ENCODE results near the gene MTR.

MTR gene

GRCh38 chr1:236761397-236762132, 33.5 kb upstream of the MTR start:
- Mint-ChIP-seq H3K4me3 (no peak overlapping the region), H3K4me1 (peaks cover 3 to 6% of the 10 kb centered on the region in 2 donors), H3K36me3 (no peaks in the 10 kb centered on the region), H3K9me3 (no peaks in the 10 kb centered on the region), H3K27ac (no peak overlapping the region), H3K27me3 (peaks cover 11 to 12% of the 10 kb centered on the region in 2 donors)
- DNase-seq (no peak), ATAC-seq (replicated peaks) (no peak)

GRCh38 chr1:236762410-236762809, 32.7 kb upstream of the MTR start:
- peak in 1 of 2 donors; percentile 27 for ATAC-seq (replicated peaks)
- Mint-ChIP-seq H3K4me1 (peaks cover 3 to 6% of the 10 kb centered on the region in 2 donors), H3K9me3 (no peaks in the 10 kb centered on the region), H3K27ac (no peak overlapping the region), H3K27me3 (peaks cover 12 to 14% of the 10 kb centered on the region in 2 donors), H3K4me3 (no peak overlapping the region), H3K36me3 (no peaks in the 10 kb centered on the region)
- no peak for DNase-seq

- no peak overlapping the region for H3K4me3 Mint-ChIP-seq
- H3K4me1 Mint-ChIP-seq, result peaks cover 0 to 1% of the 10 kb centered on the region in 2 donors
- ATAC-seq (replicated peaks) (no peak), DNase-seq (no peak)
- no peak overlapping the region for H3K27ac Mint-ChIP-seq
- no peaks in the 10 kb centered on the region for H3K9me3 Mint-ChIP-seq
- H3K27me3 Mint-ChIP-seq, result peaks cover 30 to 33% of the 10 kb centered on the region in 2 donors
- no peaks in the 10 kb centered on the region for H3K36me3 Mint-ChIP-seq
Measured at GRCh38 chr1:236765831-236766230, 29.3 kb upstream of the MTR start.

GRCh38 chr1:236766506-236766905, 28.6 kb upstream of the MTR start:
- Mint-ChIP-seq H3K36me3 (no peaks in the 10 kb centered on the region), H3K27ac (no peak overlapping the region), H3K4me3 (no peak overlapping the region), H3K27me3 (peaks cover 30 to 39% of the 10 kb centered on the region in 2 donors), H3K4me1 (peaks cover 0 to 1% of the 10 kb centered on the region in 2 donors), H3K9me3 (no peaks in the 10 kb centered on the region)
- ATAC-seq (replicated peaks), result no peak
- DNase-seq, result no peak

GRCh38 chr1:236767276-236767675, 27.8 kb upstream of the MTR start:
- no peak for ATAC-seq (replicated peaks)
- Mint-ChIP-seq H3K36me3 (no peaks in the 10 kb centered on the region), H3K9me3 (no peaks in the 10 kb centered on the region), H3K4me3 (no peak overlapping the region), H3K4me1 (peaks cover 0 to 1% of the 10 kb centered on the region in 2 donors), H3K27ac (no peak overlapping the region), H3K27me3 (peaks cover 30 to 39% of the 10 kb centered on the region in 2 donors)
- no peak for DNase-seq

- Mint-ChIP-seq H3K27me3 (peaks cover 30 to 33% of the 10 kb centered on the region in 2 donors), H3K27ac (no peak overlapping the region), H3K9me3 (no peaks in the 10 kb centered on the region), H3K36me3 (no peaks in the 10 kb centered on the region), H3K4me3 (no peak overlapping the region), H3K4me1 (no peaks in the 10 kb centered on the region)
- ATAC-seq (replicated peaks) (no peak), DNase-seq (no peak)
Measured at GRCh38 chr1:236768601-236769000, 26.5 kb upstream of the MTR start.

GRCh38 chr1:236773919-236774318, 21.2 kb upstream of the MTR start:
- Mint-ChIP-seq H3K4me3 (no peak overlapping the region), H3K27ac (no peak overlapping the region), H3K27me3 (peaks cover 38 to 43% of the 10 kb centered on the region in 2 donors), H3K9me3 (peaks cover 4 to 9% of the 10 kb centered on the region in 2 donors), H3K36me3 (peaks cover 0 to 5% of the 10 kb centered on the region in 2 donors), H3K4me1 (no peaks in the 10 kb centered on the region)
- DNase-seq (no peak), ATAC-seq (replicated peaks) (no peak)

GRCh38 chr1:236774926-236775325, 20.2 kb upstream of the MTR start:
- DNase-seq, result no peak
- Mint-ChIP-seq H3K4me1 (no peaks in the 10 kb centered on the region), H3K27me3 (peaks cover 35 to 39% of the 10 kb centered on the region in 2 donors), H3K4me3 (no peak overlapping the region), H3K9me3 (peaks cover 8 to 14% of the 10 kb centered on the region in 2 donors), H3K27ac (no peak overlapping the region), H3K36me3 (peaks cover 0 to 10% of the 10 kb centered on the region in 2 donors)
- ATAC-seq (replicated peaks), result no peak

- Mint-ChIP-seq H3K4me3 (no peak overlapping the region), H3K4me1 (no peaks in the 10 kb centered on the region), H3K36me3 (peaks cover 0 to 10% of the 10 kb centered on the region in 2 donors), H3K27me3 (peaks cover 25 to 36% of the 10 kb centered on the region in 2 donors), H3K27ac (no peak overlapping the region), H3K9me3 (peaks cover 8 to 14% of the 10 kb centered on the region in 2 donors)
- ATAC-seq (replicated peaks), result no peak
- no peak for DNase-seq
Measured at GRCh38 chr1:236779312-236779711, 15.8 kb upstream of the MTR start.

GRCh38 chr1:236785477-236785876, 9.6 kb upstream of the MTR start:
- no peak for ATAC-seq (replicated peaks)
- Mint-ChIP-seq H3K27me3 (peaks cover 16 to 32% of the 10 kb centered on the region in 2 donors), H3K9me3 (peaks cover 0 to 7% of the 10 kb centered on the region in 2 donors), H3K27ac (no peak overlapping the region), H3K4me1 (no peaks in the 10 kb centered on the region), H3K36me3 (peaks cover 3 to 4% of the 10 kb centered on the region in 2 donors), H3K4me3 (no peak overlapping the region)
- DNase-seq, result no peak

GRCh38 chr1:236786453-236786852, 8.6 kb upstream of the MTR start:
- ATAC-seq (replicated peaks) (no peak), DNase-seq (no peak)
- Mint-ChIP-seq H3K9me3 (peaks cover 0 to 7% of the 10 kb centered on the region in 2 donors), H3K27ac (no peak overlapping the region), H3K27me3 (peaks cover 21 to 33% of the 10 kb centered on the region in 2 donors), H3K36me3 (peaks cover 3 to 4% of the 10 kb centered on the region in 2 donors), H3K4me1 (no peaks in the 10 kb centered on the region), H3K4me3 (no peak overlapping the region)

- H3K9me3 Mint-ChIP-seq, result no peaks in the 10 kb centered on the region
- H3K27me3 Mint-ChIP-seq, result peaks cover 5 to 14% of the 10 kb centered on the region in 2 donors
- peaks cover 17 to 21% of the 10 kb centered on the region in 2 donors for H3K4me1 Mint-ChIP-seq
- ATAC-seq (replicated peaks), result no peak
- no peak for DNase-seq
- H3K36me3 Mint-ChIP-seq, result no peaks in the 10 kb centered on the region
- peak overlapping the region; percentile 95 for H3K27ac Mint-ChIP-seq
- H3K4me3 Mint-ChIP-seq, result peak overlapping the region; percentile 89
Measured at GRCh38 chr1:236794585-236795034, 482 bp upstream of the MTR start.

- Mint-ChIP-seq H3K4me1 (peaks cover 24 to 34% of the 10 kb centered on the region in 2 donors), H3K27me3 (peaks cover 0 to 10% of the 10 kb centered on the region in 2 donors), H3K27ac (peak overlapping the region; percentile 95), H3K36me3 (peaks cover 3% of the 10 kb centered on the region in 2 donors), H3K9me3 (no peaks in the 10 kb centered on the region), H3K4me3 (peak overlapping the region; percentile 89)
- peak; percentile 80 for DNase-seq
- ATAC-seq (replicated peaks), result peak; percentile 16 to 17
Measured at GRCh38 chr1:236795757-236796667, 920 bp downstream of the MTR start.

GRCh38 chr1:236799001-236799400, 3.9 kb downstream of the MTR start:
- peaks cover 40 to 53% of the 10 kb centered on the region in 2 donors for H3K4me1 Mint-ChIP-seq
- H3K27ac Mint-ChIP-seq, result no peak overlapping the region
- ATAC-seq (replicated peaks) (no peak), DNase-seq (no peak)
- H3K4me3 Mint-ChIP-seq, result no peak overlapping the region
- H3K36me3 Mint-ChIP-seq, result peaks cover 14 to 21% of the 10 kb centered on the region in 2 donors
- H3K9me3 Mint-ChIP-seq, result no peaks in the 10 kb centered on the region
- H3K27me3 Mint-ChIP-seq, result no peaks in the 10 kb centered on the region
